Loucy (cell line): ENCODE data around the gene AGXT.

ENCODE experiments used
- H2AFZ ChIP-seq: fragments of 200-600 bp; sonication (generic); 2 replicates; pipeline ENCODE4 v1.6.0; 2016; ENCODE audit warnings: antibody characterized with exemption, mild to moderate bottlenecking, low read length, moderate library complexity
- H3F3A ChIP-seq: fragments of 200-600 bp; 2 replicates; pipeline ENCODE4 v1.6.0; 2016; ENCODE audit warnings: antibody characterized with exemption, low read depth, mild to moderate bottlenecking
- H3K27me3 ChIP-seq: fragments of 200-600 bp; sonication (generic); 2 replicates; pipeline ENCODE4 v1.6.1; 2014; ENCODE audit warnings: low read length, mild to moderate bottlenecking; ENCODE audit not compliant: insufficient read depth, poor library complexity, severe bottlenecking
- H3K36me3 ChIP-seq: fragments of 200-600 bp; sonication (generic); 2 replicates; pipeline ENCODE4 v1.6.1; 2016; ENCODE audit warnings: low read length; ENCODE audit not compliant: insufficient read depth
- H3K4me1 ChIP-seq: fragments of 200-600 bp; sonication (generic); 2 replicates; pipeline ENCODE4 v1.5.1; 2014; ENCODE audit warnings: low read length, mild to moderate bottlenecking; ENCODE audit not compliant: insufficient read depth, poor library complexity, severe bottlenecking
- H3K4me2 ChIP-seq: fragments of 200-600 bp; sonication (generic); 2 replicates; pipeline ENCODE4 v1.6.0; 2014; ENCODE audit warnings: antibody characterized with exemption, low read length, low read depth, mild to moderate bottlenecking; ENCODE audit not compliant: poor library complexity, severe bottlenecking
- H3K4me3 ChIP-seq: fragments of 200-600 bp; sonication (generic); 2 replicates; pipeline ENCODE4 v1.5.1; 2014; ENCODE audit warnings: low read length, mild to moderate bottlenecking, mixed read lengths; ENCODE audit not compliant: poor library complexity, severe bottlenecking
- H3K79me2 ChIP-seq: fragments of 200-600 bp; sonication (generic); 2 replicates; pipeline ENCODE4 v1.6.1; 2014; ENCODE audit warnings: low read length; ENCODE audit not compliant: insufficient read depth
- H3K9ac ChIP-seq: fragments of 200-600 bp; sonication (generic); 2 replicates; pipeline ENCODE4 v1.6.0; 2014; ENCODE audit warnings: mild to moderate bottlenecking, low read depth, low read length, moderate library complexity; ENCODE audit not compliant: poor library complexity, severe bottlenecking
- H3K9me2 ChIP-seq: fragments of 200-600 bp; sonication (generic); replicated peaks from 2 replicates; pipeline ENCODE4 v1.6.1; 2016; ENCODE audit warnings: low read depth, low read length, mixed read lengths
- H3K9me3 ChIP-seq: fragments of 200-600 bp; sonication (generic); 2 replicates; pipeline ENCODE4 v1.6.1; 2014; ENCODE audit warnings: mild to moderate bottlenecking, antibody characterized with exemption, low read length, low read depth; ENCODE audit not compliant: insufficient read depth
- H4K20me1 ChIP-seq: fragments of 200-600 bp; sonication (generic); 2 replicates; pipeline ENCODE4 v1.6.0; 2014; ENCODE audit warnings: antibody characterized with exemption, low read length, mild to moderate bottlenecking; ENCODE audit not compliant: insufficient read depth, poor library complexity, severe bottlenecking
- EZH2phosphoT487 ChIP-seq: fragments of 200-600 bp; IDR thresholded peaks from 2 replicates; pipeline ENCODE4 v1.6.1; 2018; ENCODE audit warnings: antibody characterized with exemption, mild to moderate bottlenecking, moderate library complexity, borderline replicate concordance
- TF ChIP-seq, protein P1 (sequence below): fragments of 200-600 bp; sonication (generic); conservative IDR thresholded peaks from 2 replicates; pipeline ENCODE4 v1.5.1; 2014; ENCODE audit warnings: mild to moderate bottlenecking, antibody characterized with exemption, low read length

The AGXT gene

GRCh38 chr2:240906141-240906910 is 37.7 kb downstream of the AGXT start, which contains the start of gene CROCC2:
Gene CROCC2 (plus strand): TSS chr2:240906336. CDS start chr2:240906514, 178 bp downstream.
- Histone ChIP-seq H3K4me1 (no peaks in the 10 kb centered on the region), H3K9me2 (no peaks in the 10 kb centered on the region), H3K79me2 (no peaks in the 10 kb centered on the region), H3K9me3 (no peaks in the 10 kb centered on the region; the same call in 1 of the 2 replicates), H3K9ac (no peak within 1 kb of the TSS), H3K4me2 (no peak within 1 kb of the TSS), H3K4me3 (no peak within 1 kb of the TSS), H3F3A (no peaks in the 10 kb centered on the region), H4K20me1 (no peaks in the 10 kb centered on the region), H3K27me3 (no peaks in the 10 kb centered on the region), H3K36me3 (no peaks in the 10 kb centered on the region), H2AFZ (no peak within 1 kb of the TSS)
- no peak for TF ChIP-seq EZH2phosphoT487
- TF ChIP-seq, protein P1, sequence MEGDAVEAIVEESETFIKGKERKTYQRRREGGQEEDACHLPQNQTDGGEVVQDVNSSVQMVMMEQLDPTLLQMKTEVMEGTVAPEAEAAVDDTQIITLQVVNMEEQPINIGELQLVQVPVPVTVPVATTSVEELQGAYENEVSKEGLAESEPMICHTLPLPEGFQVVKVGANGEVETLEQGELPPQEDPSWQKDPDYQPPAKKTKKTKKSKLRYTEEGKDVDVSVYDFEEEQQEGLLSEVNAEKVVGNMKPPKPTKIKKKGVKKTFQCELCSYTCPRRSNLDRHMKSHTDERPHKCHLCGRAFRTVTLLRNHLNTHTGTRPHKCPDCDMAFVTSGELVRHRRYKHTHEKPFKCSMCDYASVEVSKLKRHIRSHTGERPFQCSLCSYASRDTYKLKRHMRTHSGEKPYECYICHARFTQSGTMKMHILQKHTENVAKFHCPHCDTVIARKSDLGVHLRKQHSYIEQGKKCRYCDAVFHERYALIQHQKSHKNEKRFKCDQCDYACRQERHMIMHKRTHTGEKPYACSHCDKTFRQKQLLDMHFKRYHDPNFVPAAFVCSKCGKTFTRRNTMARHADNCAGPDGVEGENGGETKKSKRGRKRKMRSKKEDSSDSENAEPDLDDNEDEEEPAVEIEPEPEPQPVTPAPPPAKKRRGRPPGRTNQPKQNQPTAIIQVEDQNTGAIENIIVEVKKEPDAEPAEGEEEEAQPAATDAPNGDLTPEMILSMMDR = no peak

DNA sequence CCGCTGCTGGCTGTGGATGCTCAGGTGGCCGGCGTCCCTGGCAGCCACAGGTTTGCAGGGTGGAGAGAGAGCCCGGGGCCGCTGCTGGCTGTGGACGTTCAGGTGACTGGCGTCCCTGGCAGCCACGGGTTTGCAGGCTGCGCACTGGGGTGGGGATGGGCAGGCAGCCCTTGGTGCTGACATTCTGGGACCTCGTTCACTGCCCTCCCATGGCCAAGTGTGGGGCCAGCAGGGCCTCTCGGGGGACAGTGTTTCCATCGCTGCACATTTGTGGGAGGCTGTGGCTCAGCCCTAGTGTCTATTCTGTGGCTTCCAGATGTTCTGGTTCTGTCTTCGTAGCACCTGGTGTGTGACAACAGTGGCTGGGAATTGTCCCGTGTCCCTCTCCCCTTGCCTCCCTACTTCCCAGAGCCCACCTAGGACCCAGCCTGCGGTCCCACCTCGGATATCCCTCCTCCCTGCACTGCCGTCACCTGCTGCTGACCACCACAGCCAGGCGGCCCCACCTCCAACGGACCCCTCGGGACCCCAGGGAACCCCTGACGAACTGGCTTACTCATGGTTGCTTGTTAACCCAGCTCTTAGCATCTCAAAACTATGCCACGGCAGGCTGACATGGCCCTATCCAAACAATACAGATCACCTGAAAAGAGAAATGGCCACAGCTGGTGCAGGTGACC is 38.4 kb downstream of the AGXT start:
- no peak overlapping the region for H2AFZ ChIP-seq
- no peaks in the 10 kb centered on the region; the same call in 1 of the 2 replicates for H3K9me3 ChIP-seq
- no peak overlapping the region for H3K4me3 ChIP-seq
- H3F3A ChIP-seq = no peaks in the 10 kb centered on the region
- H3K27me3 ChIP-seq = no peaks in the 10 kb centered on the region
- no peaks in the 10 kb centered on the region for H3K4me1 ChIP-seq
- H3K9ac ChIP-seq = no peak overlapping the region
- no peaks in the 10 kb centered on the region for H3K79me2 ChIP-seq
- no peaks in the 10 kb centered on the region for H3K9me2 ChIP-seq
- H3K4me2 ChIP-seq = no peak overlapping the region
- TF ChIP-seq, protein P1 = no peak
- no peak for TF ChIP-seq EZH2phosphoT487
- H4K20me1 ChIP-seq = no peaks in the 10 kb centered on the region
- no peaks in the 10 kb centered on the region for H3K36me3 ChIP-seq

DNA sequence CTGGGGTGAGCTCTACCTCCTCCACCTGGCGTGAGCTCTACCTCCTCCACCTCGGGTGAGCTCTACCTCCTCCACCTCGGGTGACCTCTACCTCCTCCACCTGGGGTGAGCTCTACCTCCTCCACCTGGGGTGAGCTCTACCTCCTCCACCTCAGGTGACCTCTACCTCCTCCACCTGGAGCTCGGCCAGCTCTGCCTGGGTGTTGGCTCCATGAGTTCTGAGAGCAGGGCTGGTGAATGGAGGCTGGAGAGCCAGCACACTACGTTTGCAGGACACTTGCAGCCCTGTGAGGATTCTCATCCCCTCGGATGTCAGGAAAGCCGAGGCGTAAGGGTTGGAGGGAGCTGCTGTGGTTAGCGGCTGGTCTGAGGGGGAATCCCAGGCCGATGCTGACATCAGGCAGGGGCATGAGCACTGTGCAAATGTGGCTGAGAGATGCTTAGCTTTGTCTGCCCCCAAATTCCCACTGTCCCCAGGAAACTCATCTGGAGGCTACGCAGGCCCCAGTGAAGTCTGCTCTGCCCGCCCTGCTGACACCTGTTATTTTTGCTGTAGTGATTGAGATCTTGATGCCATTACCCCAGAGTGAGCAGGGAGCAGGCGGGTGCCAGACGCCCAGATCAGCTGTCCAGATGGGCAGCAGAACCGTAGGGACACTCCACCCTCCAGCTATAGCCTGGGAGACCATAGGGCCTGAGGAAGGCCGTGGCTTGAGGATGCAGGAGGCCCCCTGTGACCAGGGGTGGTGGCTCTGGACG is 40.8 kb downstream of the AGXT start:
- no peaks in the 10 kb centered on the region for H3K4me1 ChIP-seq
- H3F3A ChIP-seq = no peaks in the 10 kb centered on the region
- H2AFZ ChIP-seq = no peak overlapping the region
- no peak overlapping the region for H3K4me2 ChIP-seq
- H3K36me3 ChIP-seq = no peaks in the 10 kb centered on the region
- no peaks in the 10 kb centered on the region for H3K9me2 ChIP-seq
- no peaks in the 10 kb centered on the region for H3K79me2 ChIP-seq
- no peak overlapping the region for H3K9ac ChIP-seq
- no peak overlapping the region for H3K4me3 ChIP-seq
- no peak for TF ChIP-seq EZH2phosphoT487
- TF ChIP-seq, protein P1 = no peak
- no peaks in the 10 kb centered on the region; the same call in 1 of the 2 replicates for H3K9me3 ChIP-seq
- H4K20me1 ChIP-seq = no peaks in the 10 kb centered on the region
- H3K27me3 ChIP-seq = no peaks in the 10 kb centered on the region
